ENCODE results near the gene NUP214.

Gene NUP214

DNA sequence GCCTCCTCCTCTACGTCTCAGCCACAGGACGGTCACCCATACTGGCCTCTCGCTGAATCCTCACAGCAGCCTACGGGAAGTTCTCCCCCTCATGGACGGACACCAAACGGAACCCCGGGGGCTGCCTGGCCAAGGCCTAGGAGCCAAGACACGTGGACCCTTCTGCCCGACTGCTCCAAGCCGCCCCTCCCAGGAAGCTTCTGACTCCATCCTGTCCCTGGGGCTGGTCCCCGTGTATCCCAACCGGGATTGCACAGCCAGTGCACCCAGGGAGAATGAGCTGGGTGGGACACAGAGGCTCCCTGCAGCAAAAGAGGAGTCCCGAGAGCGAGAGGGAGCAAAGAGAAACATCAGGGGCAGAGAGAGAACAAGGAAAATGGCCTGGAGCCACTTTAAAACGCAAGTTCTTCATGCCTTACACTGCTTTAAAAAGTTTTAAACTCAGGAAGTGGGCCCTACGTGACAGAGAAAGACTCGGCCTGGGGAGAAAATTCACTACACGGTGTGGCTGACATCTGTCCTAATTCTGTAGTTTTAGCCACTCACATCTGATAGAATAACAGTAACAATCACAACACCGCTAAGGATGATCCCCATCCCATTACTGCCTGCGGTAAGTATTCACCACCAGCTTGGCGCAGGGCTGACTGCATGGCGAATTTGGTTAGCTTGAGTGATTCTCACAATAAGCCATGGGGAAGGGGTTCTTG is 147.9 kb downstream of the NUP214 start:
- DNase-seq (ENCODE audit: low read depth, low spot score), result no peak
- no peak overlapping the region for H3K27ac ChIP-seq

- DNase-seq (ENCODE audit: low read depth, low spot score), result no peak
- H3K27ac ChIP-seq, result no peak overlapping the region
Measured at GRCh38 chr9:131273856-131274673, 148.7 kb downstream of the NUP214 start.

- DNase-seq (ENCODE audit: low read depth, low spot score), result no peak
- no peak overlapping the region for H3K27ac ChIP-seq
Measured at GRCh38 chr9:131274674-131275331, 149.4 kb downstream of the NUP214 start.

GRCh38 chr9:131275332-131276093 is 150.1 kb downstream of the NUP214 start:
- DNase-seq (ENCODE audit: low read depth, low spot score), result no peak
- H3K27ac ChIP-seq, result no peak overlapping the region

DNA sequence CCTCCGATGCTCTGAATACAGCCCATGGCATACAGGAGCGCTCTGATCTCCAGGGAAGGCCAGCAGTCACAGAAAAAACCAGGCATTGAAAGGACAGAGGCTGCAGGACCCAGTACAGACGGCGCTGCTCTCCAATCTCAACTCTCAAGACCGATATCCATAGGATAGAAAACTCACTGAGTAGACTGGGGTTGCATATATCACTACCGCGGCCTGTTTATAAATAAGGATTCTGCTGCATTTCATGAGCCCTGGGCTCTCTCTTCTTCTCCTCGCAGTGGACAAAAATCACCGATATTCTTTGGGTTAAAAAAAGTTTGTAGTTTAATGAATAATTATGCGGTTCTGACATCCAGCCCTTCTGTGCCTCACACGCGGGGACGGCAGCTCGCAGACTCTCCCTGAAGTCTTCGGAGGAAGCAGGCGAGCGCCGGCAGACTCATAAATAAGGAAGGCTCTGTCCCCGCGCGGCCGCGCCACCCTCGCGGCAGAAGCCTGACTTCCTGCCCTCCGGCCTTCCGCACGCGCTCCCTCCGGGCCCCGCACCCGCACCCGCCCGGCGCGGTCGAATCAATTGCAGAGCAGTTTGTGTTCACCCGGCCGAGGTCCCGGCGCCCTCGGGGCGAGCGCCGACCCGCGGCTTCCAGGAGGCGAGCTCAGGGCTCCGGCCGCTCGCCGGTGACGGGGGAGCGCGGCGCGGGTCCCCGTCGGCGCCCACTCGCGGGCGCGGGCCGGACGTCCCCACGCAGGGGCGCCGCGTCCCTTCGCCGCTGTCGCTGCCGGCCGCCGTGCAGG is 150.9 kb downstream of the NUP214 start, which contains the start of gene FAM78A:
Gene FAM78A, minus strand, starts transcription at position 417 of the 795 bp plus-strand sequence. Its CDS starts 331 bp downstream, at position 86.
- H3K27ac ChIP-seq, result no peak within 1 kb of the TSS
- no peak for DNase-seq (ENCODE audit: low read depth, low spot score)

GRCh38 chr9:131276891-131277286 is 151.5 kb downstream of the NUP214 start:
- DNase-seq (ENCODE audit: low read depth, low spot score), result no peak
- H3K27ac ChIP-seq, result no peak overlapping the region

- no peak for DNase-seq (ENCODE audit: low read depth, low spot score)
- H3K27ac ChIP-seq, result no peak overlapping the region
Measured at GRCh38 chr9:131277287-131277909, 152.0 kb downstream of the NUP214 start.

- H3K27ac ChIP-seq, result no peak overlapping the region
- DNase-seq (ENCODE audit: low read depth, low spot score), result peak; percentile 6
Measured at GRCh38 chr9:131277910-131278701, 152.7 kb downstream of the NUP214 start.

GRCh38 chr9:131278702-131279111 is 153.3 kb downstream of the NUP214 start:
- no peak overlapping the region for H3K27ac ChIP-seq
- DNase-seq (ENCODE audit: low read depth, low spot score), result no peak

DNA sequence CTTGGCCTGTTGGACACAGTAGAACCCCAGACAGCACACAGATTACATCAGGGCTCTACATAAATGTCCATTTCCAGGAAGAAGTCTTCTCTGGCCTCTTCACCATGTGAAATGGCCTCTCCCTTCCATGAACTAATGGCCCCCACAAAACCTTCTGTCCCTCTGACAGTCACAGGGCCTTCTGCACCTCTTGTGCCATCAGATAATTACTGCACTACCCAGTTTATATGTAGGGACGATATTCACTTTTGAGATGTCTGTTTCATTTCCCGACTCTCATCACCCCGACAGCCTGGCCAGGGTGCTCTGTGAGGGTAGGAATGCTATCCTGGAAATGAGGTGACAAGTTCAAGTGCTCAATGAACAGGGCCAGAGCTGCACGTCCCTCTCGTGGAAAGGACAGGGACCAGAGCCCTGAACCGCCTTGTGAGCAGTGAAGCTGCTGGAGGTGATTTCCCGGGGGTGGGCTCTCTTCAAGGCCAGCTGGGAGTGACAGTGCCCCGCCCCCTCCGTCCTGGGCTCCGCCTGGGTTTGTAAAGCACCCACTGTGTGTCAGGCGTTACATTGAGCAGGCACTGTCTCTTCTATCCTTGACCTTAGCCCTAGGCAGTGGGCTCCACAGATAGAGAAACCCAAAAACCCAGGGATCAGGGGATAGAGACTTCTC is 153.9 kb downstream of the NUP214 start:
- no peak overlapping the region for H3K27ac ChIP-seq
- DNase-seq (ENCODE audit: low read depth, low spot score), result no peak

- H3K27ac ChIP-seq, result no peak overlapping the region
- DNase-seq (ENCODE audit: low read depth, low spot score), result no peak
Measured at GRCh38 chr9:131279863-131280570, 154.6 kb downstream of the NUP214 start.

GRCh38 chr9:131280660-131281059 is 155.3 kb downstream of the NUP214 start:
- DNase-seq (ENCODE audit: low read depth, low spot score), result no peak

GRCh38 chr9:131281119-131281965 is 156.0 kb downstream of the NUP214 start:
- no peak for DNase-seq (ENCODE audit: low read depth, low spot score)
- no peak overlapping the region for H3K27ac ChIP-seq

More at GRCh38 chr9:131280660-131281059, 155.3 kb downstream of the NUP214 start:
- H3K27ac ChIP-seq, result no peak overlapping the region

DNA sequence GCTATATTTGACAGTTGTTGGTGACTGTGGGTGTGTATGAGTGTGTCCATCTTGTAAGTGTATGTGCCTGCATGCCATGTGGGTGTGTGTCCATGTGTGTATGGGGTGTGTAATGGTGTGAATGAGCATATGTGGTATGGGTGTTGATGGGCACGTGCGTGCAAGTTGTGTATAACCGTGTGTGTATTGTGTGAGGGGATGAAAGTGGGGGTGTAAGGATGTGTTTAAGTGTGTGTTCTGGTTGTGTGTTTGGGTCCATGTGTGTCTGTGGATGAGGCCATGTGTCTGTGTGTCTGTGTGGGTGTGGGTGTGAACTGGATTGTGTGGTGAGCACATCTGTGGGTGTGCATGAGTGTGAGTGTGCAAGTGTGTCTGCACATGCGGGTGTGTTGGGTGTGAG is 156.8 kb downstream of the NUP214 start:
- H3K27ac ChIP-seq, result no peak overlapping the region

DNA sequence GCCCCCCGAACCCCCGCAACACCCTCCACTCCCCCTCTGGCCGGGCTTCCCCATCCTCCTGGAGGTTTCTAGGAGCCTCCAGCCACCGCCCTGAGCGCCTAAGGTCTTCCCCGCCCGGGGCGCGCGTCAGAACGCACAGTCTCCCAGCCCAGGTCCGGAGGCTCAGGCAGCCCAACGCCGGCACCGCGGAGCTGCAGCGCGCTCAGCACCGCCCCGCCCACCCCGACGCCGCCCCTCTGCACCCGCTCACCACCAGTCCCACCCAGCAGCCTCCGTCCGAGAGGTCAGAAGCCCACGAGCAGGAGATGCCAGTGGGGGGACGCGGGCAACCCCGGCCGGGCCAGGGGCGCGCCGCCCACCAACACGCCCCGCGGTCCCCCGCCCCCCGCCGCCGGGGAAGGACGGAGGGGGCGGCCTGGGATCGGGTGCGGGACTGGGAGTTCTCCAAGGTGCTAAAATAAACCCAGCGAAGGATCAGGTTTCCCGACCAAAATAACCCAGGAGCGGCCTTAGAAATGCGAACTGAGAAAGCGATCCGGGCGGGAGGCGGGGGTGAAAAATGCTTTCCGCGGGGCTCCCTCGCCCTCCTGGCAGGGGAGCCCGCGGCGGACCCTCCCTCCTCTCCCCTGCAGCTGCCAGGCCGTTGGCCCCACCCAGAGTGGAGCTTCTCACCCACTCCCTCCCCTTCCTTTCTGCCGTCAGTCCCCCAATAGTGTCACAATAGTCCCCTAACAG is 157.5 kb downstream of the NUP214 start:
- no peak overlapping the region for H3K27ac ChIP-seq
- DNase-seq (ENCODE audit: low read depth, low spot score), result no peak

More for the DNA sequence above, 156.8 kb downstream of the NUP214 start:
- DNase-seq (ENCODE audit: low read depth, low spot score), result no peak

Data from epithelial cell of prostate (primary cell).